HL-60 (cell line): ENCODE measurements around the gene PTPRK.

ENCODE experiments used
- CTCF ChIP-seq: IDR thresholded peaks from one replicate; pipeline ENCODE4 v1.5.1; 2011; ENCODE audit warnings: low read length, control low read depth, inconsistent platforms; ENCODE audit not compliant: insufficient read depth
- GABPA ChIP-seq: IDR thresholded peaks from 2 replicates; pipeline ENCODE4 v1.6.1; 2012; ENCODE audit warnings: low read depth
- POLR2AphosphoS5 ChIP-seq: IDR thresholded peaks from 2 replicates; pipeline ENCODE4 v1.6.1; 2012; ENCODE audit warnings: low read depth
- REST ChIP-seq: IDR thresholded peaks from 2 replicates; pipeline ENCODE4 v1.6.1; 2012; ENCODE audit warnings: low read depth; ENCODE audit not compliant: insufficient replicate concordance

GRCh38 chr6:128560966-128561365 is 40.6 kb upstream of the PTPRK start:
- TF ChIP-seq CTCF (no peak), POLR2AphosphoS5 (no peak), REST (no peak), GABPA (no peak)
